PC-9 (cell line): ENCODE data around the gene SUMO2.

Experiments
- CTCF ChIP-seq: fragments of 200-600 bp; sonication (generic); conservative IDR thresholded peaks from 2 replicates; pipeline ENCODE4 v1.6.1; 2017; ENCODE audit warnings: mixed run types, antibody characterized with exemption, mild to moderate bottlenecking, moderate library complexity
- EZH2 ChIP-seq: fragments of 200-600 bp; sonication (generic); IDR thresholded peaks from 2 replicates; pipeline ENCODE4 v1.8.0; 2017; ENCODE audit warnings: antibody characterized with exemption, low read depth

DNA sequence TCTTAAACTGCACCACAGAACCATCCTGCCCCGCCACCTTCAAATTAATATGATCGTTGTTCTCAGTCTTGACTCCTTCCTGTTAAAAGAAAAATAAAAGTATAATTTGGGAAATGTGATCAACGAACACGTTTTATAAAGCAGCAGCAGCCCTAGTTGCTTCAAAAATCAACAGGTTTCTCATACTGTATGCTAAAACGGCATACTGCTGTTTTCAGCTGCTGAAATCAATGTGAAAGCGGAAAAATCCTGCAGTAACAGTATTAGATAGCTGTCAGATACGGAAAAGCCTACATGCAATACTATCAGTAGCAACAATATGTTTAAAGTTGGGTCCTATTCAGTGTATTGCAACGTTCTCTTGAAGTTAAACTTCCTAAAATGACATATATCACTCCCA, 1.6 kb downstream of the SUMO2 start:
- no peak for TF ChIP-seq CTCF
- TF ChIP-seq EZH2, result no peak
